MM.1S (cell line): Measurements from ENCODE around the gene CFAP77.

Source experiments
- CTCF ChIP-seq: fragments of 300-600 bp; sonication (generic); IDR thresholded peaks from 2 replicates; pipeline ENCODE4 v1.5.1; 2016; ENCODE audit warnings: antibody characterized with exemption, low read length, mixed read lengths
- EZH2phosphoT487 ChIP-seq: fragments of 300-600 bp; sonication (generic); IDR thresholded peaks from 2 replicates; pipeline ENCODE4 v1.6.1; 2018; ENCODE audit warnings: antibody characterized with exemption, low read length

GRCh38 chr9:132366481-132366880, 43.5 kb upstream of the CFAP77 start:
- TF ChIP-seq EZH2phosphoT487: no peak
- no peak for TF ChIP-seq CTCF
